Measurements from ENCODE around the gene KCNG2. TPM values are rescaled to one million over a fixed set of nuclear protein-coding genes. Genes with fewer than 3 reads are reported as not detected.

KCNG2 gene
- total and polyA plus RNA-seq, 2 of the 8 experiments (the other 6 are each of a cell fraction or from before 2014, with no cell fraction given) = 0.19 to 0.74 TPM

- TF ChIP-seq EZH2 (IDR thresholded peaks at IDR 0.05; ENCODE audit: low read depth, low read length, severe bottlenecking) = no peak
- TF ChIP-seq POLR2A (IDR thresholded peaks at IDR 0.05; ENCODE audit: control extremely low read depth in 1 of 2, low read depth in 2 of 2, low read length in 2 of 2) = no peak
- TF ChIP-seq SUZ12 (IDR thresholded peaks at IDR 0.05; ENCODE audit: low read length) = no peak
- TF ChIP-seq MAFK (IDR thresholded peaks at IDR 0.05; ENCODE audit: low read depth, low read length) = no peak
- TF ChIP-seq CHD1 (IDR thresholded peaks at IDR 0.05; ENCODE audit: low read depth, low read length) = no peak
- TF ChIP-seq CEBPB (IDR thresholded peaks at IDR 0.05; ENCODE audit: low read depth, low read length) = no peak
- no peak for TF ChIP-seq SIRT6 (IDR thresholded peaks at IDR 0.05; ENCODE audit: low read length)
Observed at GRCh38 chr18:79792096-79792987, 5.4 kb upstream of the KCNG2 start (continued).

All from H1 (cell line).